CD4-positive, alpha-beta T cell treated with Interleukin-10 for 1 hour (primary cell): Measurements from ENCODE around the gene SNX20.

Experiments used
- DNase-seq: peaks from one replicate; pipeline ENCODE4 v3.0.0-alpha.2; 2020

SNX20 gene

GRCh38 chr16:50653633-50654519, 27.2 kb downstream of the SNX20 start:
- no peak for DNase-seq

- no peak for DNase-seq
Measured at GRCh38 chr16:50652836-50653425, 28.2 kb downstream of the SNX20 start.

DNA sequence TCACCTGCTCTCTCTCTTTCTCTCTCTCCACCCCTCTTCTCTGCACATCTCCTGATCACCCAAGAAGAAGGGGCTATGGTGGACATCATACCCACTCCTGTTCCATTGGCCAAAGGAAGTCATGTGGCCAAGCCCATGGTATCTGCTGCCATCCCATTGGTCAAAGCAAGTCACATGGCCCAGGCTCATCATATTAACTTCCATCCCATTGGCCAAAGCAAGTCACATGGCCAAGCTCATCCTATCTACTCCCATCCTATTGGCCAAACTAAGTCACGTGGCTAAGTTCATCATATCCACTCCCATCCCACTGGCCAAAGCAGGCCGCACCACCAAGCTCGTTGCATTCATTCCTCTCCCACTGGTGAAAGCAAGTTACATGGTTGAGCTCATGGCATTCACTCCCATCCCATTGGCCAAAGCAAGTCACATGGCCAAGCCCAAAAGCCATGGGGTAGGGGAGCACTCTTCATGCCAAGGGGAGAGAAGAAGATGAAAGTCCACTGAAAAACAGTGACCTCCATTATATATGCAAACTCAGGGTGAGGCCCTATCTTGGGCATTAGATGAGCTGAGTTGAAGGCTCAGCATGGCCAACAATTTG, 29.2 kb downstream of the SNX20 start:
- DNase-seq = no peak

GRCh38 chr16:50646345-50646744, 34.8 kb downstream of the SNX20 start:
- DNase-seq = no peak

DNA sequence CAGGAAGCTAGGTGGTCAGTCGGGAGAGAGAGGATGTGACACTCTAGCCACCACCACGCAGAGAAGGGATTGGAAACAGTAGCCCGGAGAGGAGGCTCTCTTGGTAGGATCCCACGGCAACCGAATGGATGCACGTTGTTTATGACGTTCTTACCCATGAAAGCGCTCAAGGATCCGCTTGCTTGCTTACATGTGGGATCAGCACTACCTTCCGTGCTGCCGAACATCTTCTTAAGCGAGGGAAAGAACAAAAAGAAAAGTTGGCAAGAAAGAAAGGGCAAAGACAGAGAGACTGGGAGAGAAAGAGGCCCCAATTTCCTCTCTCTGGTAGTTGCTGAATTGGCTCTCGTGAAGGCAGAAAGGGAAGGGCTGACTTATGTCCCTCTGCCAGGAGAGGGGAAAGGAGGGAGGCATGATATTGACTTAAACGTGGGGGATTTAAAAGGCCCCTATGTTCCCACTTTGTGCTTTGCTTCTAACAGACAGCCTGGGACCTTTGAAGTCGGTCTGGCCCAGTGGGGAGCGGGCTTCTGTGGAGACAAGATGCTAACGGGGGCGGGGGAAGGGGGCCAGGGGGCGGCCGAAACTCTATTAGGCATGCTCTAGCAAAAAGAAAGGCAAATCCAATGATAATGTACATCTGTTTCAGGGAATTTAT, 35.4 kb downstream of the SNX20 start:
- DNase-seq = no peak

DNA sequence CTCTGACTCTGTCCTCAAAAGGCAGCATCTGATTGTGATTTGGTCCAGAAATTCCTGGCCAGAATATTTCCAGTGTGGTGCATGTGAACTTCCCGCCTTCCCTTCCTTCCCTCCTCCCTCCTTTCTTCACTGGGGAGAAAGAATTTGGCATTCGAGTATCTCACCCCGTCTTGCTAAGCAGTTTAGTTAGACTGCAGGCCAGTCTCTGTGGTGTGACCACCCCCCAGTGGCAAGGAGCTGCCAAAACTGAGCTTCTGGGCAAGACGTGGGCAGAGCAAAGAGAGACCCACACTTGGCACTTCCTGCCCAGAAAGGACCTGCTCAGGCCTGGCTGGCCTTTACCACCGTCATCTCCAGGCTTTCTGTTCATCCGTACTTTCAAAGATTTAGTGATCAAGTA, 36.4 kb downstream of the SNX20 start:
- DNase-seq = peak; percentile 51

- no peak for DNase-seq
Measured at GRCh38 chr16:50644245-50644644, 36.9 kb downstream of the SNX20 start.

- DNase-seq = no peak
Measured at GRCh38 chr16:50643192-50643591, 37.9 kb downstream of the SNX20 start.

DNA sequence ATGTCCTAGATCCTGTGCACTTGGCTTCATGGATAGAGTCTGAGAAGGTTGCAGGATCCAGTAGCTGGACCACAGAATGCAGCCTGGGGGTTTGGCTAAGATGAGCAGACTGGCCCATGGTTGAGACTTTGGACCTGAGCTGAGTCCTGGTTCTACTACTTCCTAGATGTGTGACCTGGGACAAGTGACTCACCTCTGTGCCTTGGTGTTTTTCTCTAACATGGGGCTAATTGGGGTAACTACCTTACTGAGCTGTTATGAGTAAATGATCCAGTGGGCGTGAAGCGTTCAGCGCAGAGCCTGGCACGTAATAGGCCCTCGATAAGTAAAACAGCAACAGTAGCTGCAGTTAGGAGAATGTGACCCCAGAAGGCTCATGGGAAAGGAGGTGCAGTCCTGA, 38.8 kb downstream of the SNX20 start:
- DNase-seq = no peak

DNA sequence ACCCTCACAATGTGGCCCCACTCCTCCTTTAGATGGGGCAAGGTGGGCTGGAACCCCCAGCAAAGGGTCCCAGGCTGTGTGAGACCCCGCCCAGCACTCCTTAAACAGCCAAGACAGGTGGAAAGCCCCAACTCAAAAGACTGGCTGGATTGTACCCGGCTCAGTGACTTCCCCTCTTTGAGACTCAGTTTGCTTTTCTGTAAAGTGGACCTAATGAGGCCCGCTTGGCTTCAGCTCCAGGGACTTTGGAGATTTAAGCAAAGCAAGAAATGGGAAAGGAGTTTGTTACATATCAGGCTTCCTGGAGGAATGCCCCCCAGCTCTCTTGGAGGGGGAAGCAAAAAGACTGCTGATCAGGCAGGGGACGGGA, 39.3 kb downstream of the SNX20 start:
- DNase-seq = no peak

- no peak for DNase-seq
Measured at GRCh38 chr16:50640919-50641817, 39.9 kb downstream of the SNX20 start.

DNA sequence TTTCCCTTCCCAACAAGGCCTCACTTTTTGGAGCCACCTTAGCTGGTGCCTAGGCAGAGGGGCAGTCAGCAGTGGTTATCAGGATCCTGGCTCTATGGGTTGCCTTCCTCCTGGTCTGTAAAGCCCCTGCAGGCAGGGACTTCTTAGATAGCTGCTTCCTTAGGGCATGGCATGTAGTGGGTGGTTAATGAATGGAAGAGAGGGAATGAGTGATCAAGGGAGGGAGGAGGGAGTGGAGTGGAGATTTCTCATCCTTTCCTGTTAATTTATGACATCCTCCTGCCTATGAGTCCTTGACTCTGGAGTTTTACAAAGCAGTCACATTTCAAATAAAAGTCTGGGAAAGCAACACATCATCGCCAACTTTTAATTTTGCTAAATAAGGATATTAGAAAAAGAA, 40.7 kb downstream of the SNX20 start:
- no peak for DNase-seq

- DNase-seq = no peak
Measured at GRCh38 chr16:50638816-50639670, 42.1 kb downstream of the SNX20 start.

DNA sequence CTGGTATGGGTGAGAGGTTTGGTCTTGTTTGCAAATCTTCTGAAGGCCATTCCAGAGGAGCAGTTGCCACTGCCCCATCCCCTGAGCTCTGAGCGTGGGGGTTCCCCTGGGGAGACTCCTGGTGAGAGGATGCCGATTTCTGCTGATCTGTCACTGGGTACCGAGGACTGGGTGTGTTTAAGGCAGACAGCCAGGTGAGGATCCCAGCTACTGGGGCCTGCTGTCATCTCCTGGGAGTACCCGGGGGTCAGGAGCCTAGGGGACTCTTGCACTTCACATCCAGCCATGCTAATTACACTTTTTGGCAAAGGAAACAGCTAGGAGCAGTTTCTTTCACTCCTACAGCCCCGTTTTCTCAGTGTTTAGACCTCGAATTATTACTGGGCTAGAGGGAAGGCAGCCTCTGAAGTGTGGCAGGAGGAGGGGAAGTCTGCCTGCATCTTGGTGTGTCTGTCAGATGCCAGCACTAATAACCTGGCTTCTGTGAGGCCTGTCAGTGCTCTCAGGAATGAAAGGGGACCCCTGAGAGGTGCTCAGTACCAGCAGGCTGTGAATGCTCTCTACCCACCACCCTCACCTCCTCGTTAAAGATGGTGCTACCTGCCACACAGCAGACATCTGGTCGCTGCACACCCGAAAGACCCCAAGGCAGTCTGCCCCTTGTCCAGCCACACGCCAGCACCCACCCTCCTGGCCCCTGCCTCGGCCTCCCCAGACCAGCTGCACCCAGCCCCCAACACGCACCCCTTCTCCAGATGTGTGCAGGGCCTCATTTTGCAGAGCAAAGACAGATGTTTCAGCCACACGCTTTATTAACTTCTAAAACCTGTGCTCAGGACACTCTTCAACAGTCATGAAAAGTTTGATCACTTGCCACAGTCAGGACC, 43.2 kb downstream of the SNX20 start:
- DNase-seq = no peak

DNA sequence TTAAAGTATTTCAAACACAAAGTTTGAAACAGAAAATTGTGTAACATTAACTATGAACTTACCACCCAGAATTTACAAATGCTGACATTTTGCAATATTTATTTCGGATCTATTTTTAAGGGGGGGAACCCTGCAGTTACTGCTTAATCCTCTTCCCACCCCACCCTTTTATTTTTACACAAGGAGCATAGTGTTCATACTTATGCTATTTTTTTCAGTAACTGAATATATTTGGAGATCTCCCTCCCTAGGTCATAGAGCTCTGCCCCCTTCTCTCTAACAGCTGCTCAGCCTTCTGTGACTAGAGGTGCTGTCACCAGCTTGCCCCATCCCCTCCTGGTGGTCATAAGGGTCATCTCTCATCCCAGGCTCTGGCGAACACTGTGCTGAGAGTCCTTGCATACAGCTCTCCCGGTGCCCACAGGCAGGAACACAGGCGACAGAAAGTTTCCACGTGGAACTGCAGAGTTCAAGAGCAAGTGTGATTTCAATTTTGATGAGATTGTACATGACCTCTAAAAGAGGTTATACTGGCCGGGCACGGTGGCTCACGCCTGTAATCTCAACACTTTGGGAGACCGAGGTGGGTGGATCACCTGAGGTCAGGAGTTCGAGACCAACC, 44.2 kb downstream of the SNX20 start:
- no peak for DNase-seq

GRCh38 chr16:50635505-50636392, 45.4 kb downstream of the SNX20 start:
- DNase-seq = no peak

DNA sequence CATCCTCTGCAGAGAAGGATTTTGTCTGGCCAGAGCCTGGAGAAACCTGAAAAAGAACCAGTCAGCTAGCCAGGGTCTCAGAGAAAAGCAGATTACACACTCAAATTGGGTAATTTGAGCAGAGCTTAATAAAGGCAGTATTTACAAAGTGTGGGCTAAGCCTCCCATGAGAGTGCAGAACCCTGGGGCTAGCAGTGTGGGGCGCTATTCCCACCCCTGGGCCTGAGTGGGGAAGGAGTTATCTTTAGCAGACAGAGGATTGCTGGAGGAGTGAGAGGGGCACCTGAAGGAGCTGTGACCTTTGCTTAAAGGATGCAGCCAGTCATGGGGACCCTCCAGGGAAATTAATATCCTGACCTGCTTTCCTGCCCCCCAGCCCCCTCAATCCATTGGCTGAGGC, 46.2 kb downstream of the SNX20 start:
- DNase-seq = no peak

GRCh38 chr16:50634090-50634489, 47.0 kb downstream of the SNX20 start:
- DNase-seq = no peak
